MV-4-11 (cell line): ENCODE results near the gene TPRG1.
A peak's percentile ranks its signal among the peaks of the same experiment; 100 is the strongest.
"Not testable (repeated sequence)": the region's sequence is repeated elsewhere in the genome, so short reads cannot be mapped to it uniquely, and the experiment has no call there.

Experiments used
- DNase-seq: peaks from one replicate; lab custom pipeline; 2025; lab: John Stamatoyannopoulos, UW

TPRG1 gene

GRCh38 chr3:189312866-189313265 is 141.1 kb downstream of the TPRG1 start:
- no peak for DNase-seq

GRCh38 chr3:189316296-189317019 is 144.7 kb downstream of the TPRG1 start:
- no peak for DNase-seq

DNA sequence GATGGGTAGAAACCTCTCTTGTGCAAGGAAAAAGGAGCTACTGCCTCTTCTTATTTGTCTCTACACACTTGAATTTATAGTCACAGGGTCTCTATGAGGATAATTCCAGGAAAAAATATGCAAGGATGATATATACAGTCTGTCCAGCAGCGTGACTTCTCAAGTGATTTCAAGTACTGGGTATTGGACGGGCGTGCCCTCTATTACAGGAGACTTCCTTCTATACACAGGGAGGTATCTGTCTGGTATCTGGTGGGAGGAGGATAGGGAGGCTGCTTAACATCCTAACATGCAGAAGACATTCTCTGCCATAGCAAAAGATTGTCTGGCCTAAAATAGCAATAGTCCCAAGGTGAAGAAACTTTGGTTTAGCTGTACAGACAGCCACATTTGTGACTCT is 146.1 kb downstream of the TPRG1 start:
- DNase-seq = no peak

DNA sequence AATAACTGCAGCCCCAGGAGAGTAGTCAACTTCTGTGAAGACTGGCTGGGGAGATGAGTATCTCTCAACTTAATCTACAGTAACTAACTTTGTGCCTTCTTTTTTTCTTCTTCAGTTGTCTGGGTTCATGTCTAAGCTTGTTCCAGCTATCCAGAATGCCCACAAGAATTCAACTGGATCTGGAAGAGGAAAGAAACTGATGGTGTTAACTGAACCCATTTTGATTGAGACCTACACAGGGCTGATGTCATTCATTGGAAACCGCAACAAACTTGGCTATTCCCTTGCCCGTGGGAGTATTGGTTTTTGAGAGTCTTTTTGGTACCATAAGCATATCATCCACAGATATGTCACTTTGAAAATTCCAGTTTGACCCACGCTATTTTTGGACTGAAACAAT is 148.7 kb downstream of the TPRG1 start:
- no peak for DNase-seq

DNA sequence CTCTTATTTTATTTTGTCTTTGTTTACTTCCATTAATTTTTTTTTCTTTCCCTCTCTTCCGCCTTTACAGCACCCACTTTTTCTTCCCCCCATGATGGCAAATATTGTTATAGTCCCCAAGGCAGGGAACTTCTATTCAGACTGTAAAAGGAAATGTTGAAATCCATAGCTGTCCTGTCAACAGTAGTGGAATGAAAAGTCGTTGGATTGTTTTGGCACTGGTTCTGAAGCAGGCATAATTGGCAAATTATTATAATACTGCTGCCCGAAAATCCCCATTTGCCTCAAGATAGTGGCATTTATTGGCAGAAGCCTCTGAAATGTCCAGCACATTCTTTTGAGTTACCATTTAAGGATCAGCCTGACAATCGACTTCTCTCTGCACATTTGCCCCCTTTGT is 150.6 kb downstream of the TPRG1 start:
- DNase-seq = no peak

DNA sequence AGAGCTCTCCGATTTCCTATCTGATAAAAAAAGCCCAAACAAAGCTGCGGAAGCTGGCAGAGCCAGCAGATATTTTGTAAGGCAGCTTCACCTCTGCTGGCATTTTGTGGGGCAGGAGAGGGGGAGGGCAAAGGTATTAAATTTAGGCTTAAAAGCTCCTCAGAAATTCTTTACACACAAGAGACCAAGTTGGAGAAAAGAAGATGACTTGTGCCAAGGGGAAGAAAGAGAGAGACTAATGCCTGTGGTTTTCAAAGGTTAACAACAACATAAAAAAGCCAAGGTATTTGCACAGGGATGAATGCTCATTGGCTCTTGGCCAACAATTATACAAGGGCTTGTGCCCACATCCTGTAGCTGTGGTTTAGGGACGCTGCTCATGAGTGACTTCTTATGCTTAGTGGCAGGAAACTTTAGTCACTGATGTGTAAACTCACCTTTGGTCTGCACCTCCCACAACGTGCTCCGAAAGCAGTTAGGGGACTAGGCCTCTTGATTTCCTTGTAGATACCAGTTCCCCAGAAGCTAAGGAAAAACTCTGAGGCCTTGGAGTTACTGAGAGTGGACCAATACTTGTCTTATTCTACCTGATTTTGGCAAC is 152.9 kb downstream of the TPRG1 start:
- DNase-seq = peak; percentile 83

GRCh38 chr3:189325454-189325853 is 153.7 kb downstream of the TPRG1 start:
- no peak for DNase-seq

- DNase-seq = not testable (repeated sequence)
These were observed 157.9 kb downstream of the TPRG1 start for GRCh38 chr3:189329630-189330029.

DNA sequence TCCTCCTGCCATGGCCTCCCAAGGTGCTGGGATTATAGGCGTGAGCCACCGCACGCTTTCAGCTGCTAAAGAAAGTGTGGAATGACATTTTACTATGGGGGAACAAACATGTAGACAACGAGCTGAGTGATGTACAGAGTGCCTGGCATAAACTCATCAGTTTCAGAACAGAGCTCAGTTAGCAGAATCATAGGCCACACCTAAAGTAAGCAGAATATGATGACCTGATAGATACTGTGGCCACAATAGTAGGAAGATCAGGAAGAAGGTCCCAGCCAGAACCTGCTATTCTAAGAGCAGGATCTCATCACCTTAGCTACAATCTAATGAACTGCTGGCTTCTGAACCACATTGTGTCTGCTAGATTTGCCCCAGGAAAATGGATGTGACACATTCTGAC is 158.3 kb downstream of the TPRG1 start:
- DNase-seq = no peak

- no peak for DNase-seq
These were observed 159.2 kb downstream of the TPRG1 start for GRCh38 chr3:189331002-189331418.

GRCh38 chr3:189334064-189334920 is 162.5 kb downstream of the TPRG1 start:
- DNase-seq = no peak

- DNase-seq = no peak
These were observed 165.9 kb downstream of the TPRG1 start for GRCh38 chr3:189337673-189338091.

DNA sequence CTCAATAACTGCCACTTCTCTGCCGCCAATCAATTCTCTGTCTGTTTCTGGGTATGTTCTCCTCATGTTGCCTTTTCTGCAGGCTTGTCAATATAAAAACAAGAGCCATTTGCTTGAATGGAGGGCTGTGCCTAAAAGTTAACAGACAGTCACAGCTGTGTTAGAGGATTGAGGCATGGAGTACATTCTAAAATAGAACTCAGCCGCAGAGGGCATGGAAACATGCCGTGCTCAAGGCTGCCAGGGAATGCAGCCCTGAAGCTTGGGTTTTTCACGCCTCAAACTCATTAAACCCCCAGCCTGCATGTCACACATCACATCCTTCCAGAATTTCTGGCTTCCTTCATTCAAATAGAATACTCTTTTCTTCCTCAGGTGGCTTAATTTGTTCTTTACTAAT is 166.6 kb downstream of the TPRG1 start:
- no peak for DNase-seq

DNA sequence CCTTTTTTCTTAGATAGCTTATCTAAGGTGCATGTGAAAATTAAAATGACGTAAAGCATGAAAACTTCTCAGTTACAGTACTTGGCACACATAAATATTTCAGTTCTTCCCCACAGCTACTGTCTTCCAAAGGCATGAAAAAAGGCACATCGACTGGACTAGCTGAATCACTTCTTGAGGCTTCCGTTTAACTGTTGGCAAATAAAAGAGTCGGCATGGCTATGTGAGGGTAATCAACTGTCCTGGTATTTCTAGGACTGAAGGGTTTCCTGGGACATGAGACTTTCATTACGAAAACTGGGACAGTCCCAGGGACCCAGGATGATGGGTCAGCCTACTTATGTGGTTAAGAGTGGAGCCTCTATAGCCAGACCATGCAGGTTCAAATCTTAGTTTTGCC is 168.2 kb downstream of the TPRG1 start:
- DNase-seq = no peak

DNA sequence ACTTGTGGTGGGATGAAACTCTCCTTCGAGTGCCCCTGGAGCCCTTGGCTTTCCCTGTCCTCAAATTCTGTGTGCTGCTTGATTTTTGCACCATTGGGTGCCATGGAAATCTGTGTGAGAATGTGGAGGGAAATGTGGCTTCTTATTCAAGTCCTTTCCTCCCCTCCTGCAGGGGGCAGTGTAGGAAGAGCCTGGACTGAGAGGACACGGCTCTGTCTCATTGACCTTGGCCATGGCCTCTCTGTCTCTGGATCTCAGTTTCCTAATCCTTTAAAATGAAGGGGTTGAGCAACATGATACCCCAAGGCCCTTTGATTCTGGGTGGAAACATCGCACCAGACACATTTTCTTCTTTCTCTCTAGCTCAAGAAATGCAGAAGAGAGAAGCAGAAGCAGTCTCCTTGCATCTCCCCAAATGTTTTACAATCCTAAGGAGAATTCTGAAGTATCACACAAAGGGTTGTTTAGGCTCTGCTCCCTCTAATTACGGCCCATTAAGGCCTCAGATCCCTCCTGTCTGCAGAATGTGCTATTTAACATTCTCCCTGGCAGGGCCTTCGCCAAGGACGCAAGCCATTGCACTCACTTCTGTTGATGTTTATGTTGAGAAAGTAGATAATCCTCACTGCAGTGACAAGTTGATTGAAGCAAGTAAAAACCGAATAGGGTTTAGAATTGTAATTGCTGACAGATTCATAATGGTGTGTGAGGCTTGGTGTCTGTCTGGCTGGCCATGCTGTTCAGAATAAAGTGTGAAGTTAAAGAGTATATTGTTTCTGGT is 169.1 kb downstream of the TPRG1 start:
- DNase-seq = peak; percentile 33

DNA sequence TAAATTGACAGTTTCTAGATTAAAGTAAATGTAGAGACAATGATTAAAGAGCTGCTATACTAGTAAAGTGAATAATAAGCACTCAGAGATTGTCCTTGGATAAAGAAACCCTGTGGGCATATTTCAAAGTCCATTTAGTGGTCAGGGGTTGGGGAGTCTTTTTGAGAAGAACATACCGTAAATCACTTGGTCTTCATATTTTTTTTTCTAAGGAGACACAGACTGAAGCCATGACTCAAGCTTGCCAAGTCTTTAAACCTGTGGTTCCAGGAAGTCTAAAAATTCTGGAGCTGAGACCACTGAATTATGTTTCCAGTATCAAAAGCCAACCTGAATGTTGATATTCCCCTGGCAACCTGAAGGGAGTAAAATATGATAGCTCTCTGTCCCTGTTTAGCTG is 171.0 kb downstream of the TPRG1 start:
- no peak for DNase-seq

- DNase-seq = no peak
These were observed 173.2 kb downstream of the TPRG1 start for GRCh38 chr3:189344996-189345395.

- DNase-seq = no peak
These were observed 178.0 kb downstream of the TPRG1 start for GRCh38 chr3:189349772-189350171.

DNA sequence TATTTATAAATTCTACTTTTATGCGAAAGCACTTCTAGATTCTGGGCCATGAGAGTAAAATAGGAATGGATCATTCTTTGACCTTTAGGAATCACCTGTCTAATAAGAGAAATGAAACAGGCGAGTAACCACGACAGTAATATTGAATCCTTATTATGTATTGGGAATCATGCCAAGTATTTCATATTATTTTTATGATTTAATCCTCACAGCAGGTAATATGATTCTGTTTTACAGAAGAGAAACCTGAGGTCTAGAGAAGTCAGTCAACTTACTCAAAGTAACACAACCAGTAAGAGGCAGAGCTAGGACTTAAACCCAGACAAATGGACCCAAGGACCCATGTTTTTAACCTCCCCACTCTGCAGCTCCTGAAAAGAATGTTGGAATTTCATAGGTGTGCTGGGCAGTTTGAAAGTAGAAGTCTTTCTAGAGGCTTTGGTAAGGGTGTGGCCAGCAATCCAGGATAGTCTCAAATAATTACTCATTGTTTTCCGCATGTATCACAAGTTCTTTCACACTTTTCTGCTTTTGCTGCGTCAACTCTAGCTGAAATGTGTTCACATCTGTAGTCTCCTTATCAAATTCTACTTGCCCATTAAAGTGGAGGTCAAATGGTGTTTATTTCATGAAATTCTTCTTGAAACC is 181.7 kb downstream of the TPRG1 start:
- DNase-seq = no peak

DNA sequence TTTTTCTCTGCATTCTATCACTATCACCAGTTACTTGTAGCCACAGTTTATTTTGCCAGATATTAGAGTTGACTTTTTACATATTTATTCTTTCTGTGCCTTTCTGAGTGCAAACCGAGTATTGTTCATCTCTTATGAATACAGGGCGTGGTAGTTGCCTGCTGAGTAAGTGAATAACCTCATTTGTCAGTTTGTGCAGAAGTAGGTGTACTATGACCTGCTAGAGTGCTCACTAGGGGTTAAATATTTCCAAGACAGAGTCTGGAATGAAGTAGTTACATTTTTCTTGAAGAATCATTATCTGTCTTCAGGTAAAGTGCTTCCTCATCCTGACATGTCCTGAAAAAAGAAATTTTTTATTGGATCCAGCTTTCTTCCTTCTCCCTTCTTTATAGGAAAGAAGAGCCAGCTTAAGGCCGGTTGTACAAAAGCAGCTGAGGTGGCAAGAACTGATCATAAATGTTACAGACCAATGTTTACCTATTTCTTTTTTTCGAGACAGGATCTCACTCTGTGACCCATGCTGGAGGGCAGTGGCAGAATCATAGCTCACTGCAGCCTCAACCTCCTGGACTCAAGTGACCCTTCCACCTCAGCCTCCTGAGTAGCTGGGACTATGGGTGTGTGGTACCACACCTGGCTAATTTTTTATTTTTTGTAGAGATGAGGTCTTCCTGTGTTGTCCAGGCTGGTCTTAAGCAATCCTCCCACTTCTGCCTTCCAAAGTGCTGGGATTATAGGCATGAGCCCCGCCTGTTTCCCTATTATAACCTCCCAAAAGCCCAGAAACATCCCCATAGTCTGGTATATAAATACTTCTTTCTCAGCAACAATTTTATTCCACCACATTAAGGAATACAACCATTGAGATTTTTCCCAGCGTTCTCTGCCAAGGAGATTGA is 182.5 kb downstream of the TPRG1 start:
- no peak for DNase-seq

DNA sequence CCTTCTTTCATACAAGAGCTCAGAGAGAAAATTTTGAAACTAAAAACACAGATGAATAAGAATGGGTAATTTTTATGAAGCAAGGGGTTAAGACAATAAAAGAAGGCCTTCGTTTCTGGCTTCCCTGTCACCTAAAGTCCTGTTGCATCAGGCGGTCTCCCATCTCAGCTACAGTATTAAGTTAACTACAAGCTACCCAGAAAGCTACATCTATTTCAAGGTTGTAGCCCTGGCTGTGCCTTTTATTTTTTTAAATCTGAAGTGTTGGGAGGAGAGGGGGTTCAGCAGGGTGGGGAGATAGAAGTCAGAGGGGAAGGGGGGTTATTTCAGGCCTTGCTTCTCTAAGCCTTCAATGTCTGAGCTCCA is 183.3 kb downstream of the TPRG1 start:
- DNase-seq = peak; percentile 15
